ENCODE data around the gene CST9. TPM values are rescaled to one million over a fixed set of nuclear protein-coding genes. Genes with fewer than 3 reads are reported as not detected.

The CST9 gene
- total and polyA plus RNA-seq, 12 donors, result not detected

DNA sequence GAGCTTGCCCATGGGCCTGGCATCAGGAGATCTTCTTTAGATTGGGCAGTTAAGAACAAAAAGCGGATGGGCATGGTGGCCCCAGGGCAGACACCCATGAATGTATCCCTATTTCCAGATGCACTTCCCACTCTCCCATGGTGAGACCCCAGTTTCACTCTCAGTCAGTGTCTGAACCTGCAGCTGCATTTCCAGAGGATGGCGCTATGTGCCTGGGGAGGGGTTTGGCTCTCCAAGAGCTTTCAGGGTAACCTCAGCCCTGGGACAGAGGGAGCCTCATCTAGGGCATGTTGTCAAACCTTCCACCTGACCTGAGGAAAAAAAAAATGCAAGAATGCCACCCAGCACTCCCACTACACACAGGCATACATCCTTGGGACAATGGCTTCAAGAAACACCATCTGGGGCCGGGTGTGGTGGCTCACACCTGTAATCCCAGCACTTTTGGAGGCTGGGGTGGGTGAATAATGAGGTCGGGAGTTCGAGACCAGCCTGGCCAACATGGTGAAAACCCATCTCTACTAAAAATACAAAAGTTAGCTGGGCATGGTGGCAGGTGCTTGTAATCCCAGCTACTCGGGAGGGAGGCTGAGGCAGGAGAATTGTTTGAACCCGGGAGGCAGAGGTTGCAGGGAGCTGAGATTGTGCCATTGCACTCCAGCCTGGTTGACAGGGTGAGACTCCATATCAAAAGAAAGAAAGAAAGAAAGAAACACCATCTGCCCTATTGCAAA is 39.4 kb downstream of the CST9 start:
- 72 to 82% (median 74%) methylated on average over 7 of the region's 7 CpGs for WGBS, 4 donors
- peak in 1 of 7 donors; percentile 28 for DNase-seq
- Histone ChIP-seq H3K27ac (no peak overlapping the region), H3K9me3 (replicated peaks in 1 of 3) (peaks cover 0 to 7% (median 0%) of the 10 kb centered on the region in 3 donors), H3K36me3 (replicated peaks in 1 of 2) (no peaks in the 10 kb centered on the region), H3K4me1 (replicated peaks in 1 of 2) (no peaks in the 10 kb centered on the region), H3K27me3 (no peaks in the 10 kb centered on the region), H3K4me3 (no peak overlapping the region)
- no peak for TF ChIP-seq POLR2A (IDR thresholded peaks at IDR 0.05)
- TF ChIP-seq, protein P1, sequence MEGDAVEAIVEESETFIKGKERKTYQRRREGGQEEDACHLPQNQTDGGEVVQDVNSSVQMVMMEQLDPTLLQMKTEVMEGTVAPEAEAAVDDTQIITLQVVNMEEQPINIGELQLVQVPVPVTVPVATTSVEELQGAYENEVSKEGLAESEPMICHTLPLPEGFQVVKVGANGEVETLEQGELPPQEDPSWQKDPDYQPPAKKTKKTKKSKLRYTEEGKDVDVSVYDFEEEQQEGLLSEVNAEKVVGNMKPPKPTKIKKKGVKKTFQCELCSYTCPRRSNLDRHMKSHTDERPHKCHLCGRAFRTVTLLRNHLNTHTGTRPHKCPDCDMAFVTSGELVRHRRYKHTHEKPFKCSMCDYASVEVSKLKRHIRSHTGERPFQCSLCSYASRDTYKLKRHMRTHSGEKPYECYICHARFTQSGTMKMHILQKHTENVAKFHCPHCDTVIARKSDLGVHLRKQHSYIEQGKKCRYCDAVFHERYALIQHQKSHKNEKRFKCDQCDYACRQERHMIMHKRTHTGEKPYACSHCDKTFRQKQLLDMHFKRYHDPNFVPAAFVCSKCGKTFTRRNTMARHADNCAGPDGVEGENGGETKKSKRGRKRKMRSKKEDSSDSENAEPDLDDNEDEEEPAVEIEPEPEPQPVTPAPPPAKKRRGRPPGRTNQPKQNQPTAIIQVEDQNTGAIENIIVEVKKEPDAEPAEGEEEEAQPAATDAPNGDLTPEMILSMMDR (IDR thresholded peaks at IDR 0.05), result no peak
- intact Hi-C loops (cut with DNase I), result no loop called here

DNA sequence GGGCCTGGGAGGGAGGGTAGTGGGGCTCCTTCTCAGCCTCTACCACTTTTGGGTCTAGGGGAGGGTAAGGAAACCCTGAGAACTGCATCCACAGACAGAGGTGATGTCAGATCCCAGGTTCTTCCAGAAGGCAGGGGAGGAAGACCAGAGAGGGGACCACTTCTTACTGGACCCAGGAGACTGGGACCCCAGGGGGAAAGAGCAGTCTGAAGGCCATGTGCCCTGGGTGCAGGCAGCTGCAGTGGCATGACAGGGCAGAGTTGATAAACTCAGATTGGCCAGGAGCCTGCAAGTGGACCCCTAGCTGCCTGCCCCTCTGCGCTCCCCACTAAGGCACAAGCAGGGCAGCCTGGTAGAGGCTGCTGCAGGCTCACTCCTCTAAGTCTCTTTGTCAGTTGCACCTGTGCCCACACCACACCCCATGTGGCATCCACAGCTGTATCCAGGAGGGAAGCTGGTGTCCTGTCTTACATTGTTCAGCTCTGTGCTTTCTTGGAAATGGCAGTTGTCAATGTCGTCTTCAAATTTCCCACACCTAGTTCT is 40.1 kb downstream of the CST9 start:
- Histone ChIP-seq H3K4me1 (replicated peaks in 1 of 2) (no peaks in the 10 kb centered on the region), H3K36me3 (replicated peaks in 1 of 2) (no peaks in the 10 kb centered on the region), H3K4me3 (no peak overlapping the region), H3K27ac (no peak overlapping the region), H3K27me3 (no peaks in the 10 kb centered on the region), H3K9me3 (replicated peaks in 1 of 3) (peaks cover 0 to 9% (median 0%) of the 10 kb centered on the region in 3 donors)
- DNase-seq, result peak in 1 of 7 donors; percentile 13
- WGBS, 4 donors, result 81 to 95% (median 87%) methylated on average over 2 of the region's 2 CpGs
- TF ChIP-seq, protein P1 (IDR thresholded peaks at IDR 0.05), result no peak
- no peak for TF ChIP-seq POLR2A (IDR thresholded peaks at IDR 0.05)
- intact Hi-C loops (cut with DNase I), result no loop called here

DNA sequence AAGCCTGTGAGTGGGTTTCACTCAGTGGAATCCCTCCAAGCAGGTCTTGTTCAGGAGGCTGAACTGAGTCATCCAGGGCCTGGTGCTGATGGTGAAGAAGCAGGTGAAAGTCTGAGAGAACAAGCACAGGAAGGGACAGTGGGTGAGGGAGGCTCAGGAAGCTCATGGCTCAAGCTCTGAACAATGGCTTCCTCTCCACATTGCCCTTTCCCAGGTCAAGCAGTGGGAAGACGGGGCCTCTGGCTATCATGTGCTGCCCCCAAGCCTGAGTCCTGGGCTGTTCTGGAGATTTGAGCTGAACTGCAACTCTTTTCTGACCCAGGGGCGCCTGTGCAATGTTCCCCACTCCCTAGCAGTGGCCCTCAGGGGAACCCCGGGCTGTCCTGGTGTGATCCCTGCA is 40.8 kb downstream of the CST9 start:
- DNase-seq, result peak in 1 of 7 donors; percentile 14
- peaks cover 0 to 9% (median 0%) of the 10 kb centered on the region in 3 donors for H3K9me3 ChIP-seq (replicated peaks in 1 of 3)
- WGBS, 4 donors, result 67 to 71% (median 68%) methylated on average over 1 to 3 of the region's 3 CpGs; no CpG with 5 or more reads in 1 of the 4 donors

DNA sequence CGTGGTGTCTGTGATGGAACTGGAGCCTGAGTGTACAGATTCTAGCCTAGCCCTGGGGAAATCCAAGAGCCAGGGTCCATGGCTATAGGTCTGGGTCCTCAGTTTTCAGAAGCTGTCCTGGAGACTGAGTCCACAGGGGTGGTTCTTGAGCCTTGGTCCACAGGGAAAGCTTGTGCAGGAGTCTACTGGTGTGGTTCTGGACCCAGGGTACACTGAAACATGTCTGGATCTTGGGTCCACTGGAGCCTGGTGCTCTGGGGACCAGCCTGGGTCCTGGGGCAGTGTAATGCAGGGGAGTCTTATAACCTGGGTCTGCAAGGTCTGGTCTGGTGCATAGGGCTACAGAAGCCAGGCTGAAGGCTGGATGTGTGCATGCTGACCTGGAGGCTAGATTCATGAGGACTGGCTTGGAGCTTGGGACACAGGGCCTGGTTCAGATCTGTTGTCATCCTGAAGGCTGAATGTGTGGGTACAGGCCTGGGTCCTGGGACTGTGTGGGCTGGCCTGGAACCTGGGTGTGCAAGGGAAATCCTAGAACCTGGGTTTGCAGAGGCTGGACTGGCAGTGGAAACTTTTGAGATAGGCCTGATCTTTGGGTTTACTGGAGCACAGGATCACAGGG is 42.9 kb downstream of the CST9 start:
- intact Hi-C loops (cut with DNase I), result no loop called here
- WGBS, 4 donors, result 63 to 100% (median 84%) methylated on average over 1 of the region's 1 CpG

More for the DNA sequence above, 40.8 kb downstream of the CST9 start:
- Histone ChIP-seq H3K4me1 (replicated peaks in 1 of 2) (no peaks in the 10 kb centered on the region), H3K4me3 (no peak overlapping the region), H3K27ac (no peak overlapping the region), H3K27me3 (no peaks in the 10 kb centered on the region), H3K36me3 (replicated peaks in 1 of 2) (no peaks in the 10 kb centered on the region)
- intact Hi-C loops (cut with DNase I), result no loop called here
- no peak for TF ChIP-seq POLR2A (IDR thresholded peaks at IDR 0.05)
- TF ChIP-seq, protein P1 (IDR thresholded peaks at IDR 0.05), result no peak

More for the DNA sequence above, 42.9 kb downstream of the CST9 start:
- Histone ChIP-seq H3K27ac (no peak overlapping the region), H3K4me1 (replicated peaks in 1 of 2) (no peaks in the 10 kb centered on the region), H3K36me3 (replicated peaks in 1 of 2) (no peaks in the 10 kb centered on the region), H3K27me3 (no peaks in the 10 kb centered on the region), H3K9me3 (replicated peaks in 1 of 3) (peaks cover 0 to 19% (median 0%) of the 10 kb centered on the region in 3 donors), H3K4me3 (no peak overlapping the region)
- no peak for TF ChIP-seq POLR2A (IDR thresholded peaks at IDR 0.05)
- TF ChIP-seq, protein P1 (IDR thresholded peaks at IDR 0.05), result no peak
- DNase-seq, result peak in 1 of 7 donors; percentile 23
